NCI-H2171 (cell line): ENCODE data around the gene GFM2.
"Not testable (repeated sequence)": the region's sequence is repeated elsewhere in the genome, so short reads cannot be mapped to it uniquely, and the experiment has no call there.

ENCODE experiments used
- DNase-seq: peaks from one replicate; lab custom pipeline; 2025; lab: John Stamatoyannopoulos, UW

GFM2 gene

DNA sequence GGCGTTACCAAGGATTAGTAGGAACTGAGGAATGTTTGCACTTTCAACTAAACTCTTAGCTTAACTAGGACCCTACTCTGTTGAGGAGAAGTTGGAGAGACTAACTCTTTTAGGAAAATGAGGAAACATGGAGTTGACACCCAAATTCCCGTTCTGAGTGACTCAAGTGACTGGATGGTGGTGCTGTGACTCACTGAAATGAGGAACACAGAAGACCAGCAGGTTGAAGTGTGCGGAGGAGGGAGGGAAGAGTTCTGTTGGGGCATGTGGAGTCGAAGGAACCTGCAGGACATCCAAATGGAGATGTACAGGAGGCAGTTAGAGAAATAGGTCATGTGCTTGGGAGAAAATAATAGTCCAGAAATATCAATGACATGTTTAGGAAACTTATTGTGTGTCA lies 73.7 kb downstream of the GFM2 start:
- DNase-seq: no peak

DNA sequence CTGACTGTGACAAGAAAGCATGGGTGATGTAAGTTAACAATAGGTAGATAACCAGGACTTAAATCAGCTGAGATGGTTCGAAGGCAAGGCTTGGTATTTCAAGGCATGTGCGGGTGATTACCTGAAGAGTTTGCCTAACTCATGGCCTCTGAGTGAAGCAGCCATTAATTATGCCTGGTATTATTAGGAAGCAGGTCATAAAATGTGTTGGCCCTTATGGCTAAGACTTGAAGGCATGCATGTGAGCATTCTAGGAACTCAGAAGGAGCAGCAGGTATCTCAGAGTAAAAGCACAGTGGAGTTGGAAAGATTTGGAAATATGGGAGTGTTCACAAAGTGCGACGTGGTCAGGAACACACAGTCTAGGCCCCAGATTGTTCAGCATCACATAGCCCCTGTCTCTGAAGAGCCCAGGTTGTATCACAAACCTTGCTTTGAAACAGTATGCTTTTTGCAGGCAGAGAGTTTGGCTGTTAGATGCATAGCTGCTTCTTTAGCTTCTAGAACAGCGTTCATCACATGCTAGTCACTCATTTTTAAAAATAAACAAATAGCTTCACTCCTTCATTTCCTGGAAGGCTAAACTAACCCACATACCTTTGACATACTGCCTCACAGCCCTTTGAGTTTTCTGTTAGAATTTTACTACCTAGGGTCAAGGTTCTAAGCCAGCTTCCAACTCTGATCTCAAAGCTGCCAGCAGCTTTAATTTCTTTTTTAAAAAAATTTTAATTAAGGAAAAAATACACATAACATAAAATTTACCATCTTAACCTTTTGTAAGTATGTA lies 79.8 kb downstream of the GFM2 start:
- DNase-seq: no peak

DNA sequence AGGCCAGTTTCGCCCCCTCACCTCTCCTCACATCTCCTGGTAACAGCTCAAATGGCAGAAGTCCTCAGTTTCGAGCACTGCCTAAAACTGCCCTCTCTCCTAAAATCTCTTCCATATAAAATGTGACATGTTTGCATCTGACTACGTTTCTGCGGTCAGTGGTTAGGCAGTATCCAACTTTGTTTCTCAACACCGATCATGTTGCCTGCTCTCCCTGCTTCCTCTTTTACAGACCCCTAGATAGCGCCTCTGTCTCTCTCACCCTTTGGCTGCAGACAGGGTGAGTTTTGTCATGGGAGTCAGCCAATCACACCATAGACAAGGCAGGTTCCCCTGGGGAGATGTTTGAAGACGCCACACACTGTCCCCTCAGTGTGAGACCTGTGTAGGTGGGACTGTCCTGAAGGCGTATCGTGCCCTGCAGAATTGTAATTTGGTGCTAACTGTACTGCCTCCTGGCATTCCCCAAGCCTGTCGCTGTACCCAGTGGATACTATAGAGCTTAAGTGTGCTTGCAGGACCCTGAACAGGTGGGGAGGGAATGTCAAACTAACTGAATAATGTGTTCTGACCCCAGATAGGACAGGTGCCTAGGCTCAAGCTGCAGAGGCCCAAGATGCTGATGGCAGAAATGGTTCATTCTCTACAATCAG lies 80.8 kb downstream of the GFM2 start:
- DNase-seq: no peak

DNA sequence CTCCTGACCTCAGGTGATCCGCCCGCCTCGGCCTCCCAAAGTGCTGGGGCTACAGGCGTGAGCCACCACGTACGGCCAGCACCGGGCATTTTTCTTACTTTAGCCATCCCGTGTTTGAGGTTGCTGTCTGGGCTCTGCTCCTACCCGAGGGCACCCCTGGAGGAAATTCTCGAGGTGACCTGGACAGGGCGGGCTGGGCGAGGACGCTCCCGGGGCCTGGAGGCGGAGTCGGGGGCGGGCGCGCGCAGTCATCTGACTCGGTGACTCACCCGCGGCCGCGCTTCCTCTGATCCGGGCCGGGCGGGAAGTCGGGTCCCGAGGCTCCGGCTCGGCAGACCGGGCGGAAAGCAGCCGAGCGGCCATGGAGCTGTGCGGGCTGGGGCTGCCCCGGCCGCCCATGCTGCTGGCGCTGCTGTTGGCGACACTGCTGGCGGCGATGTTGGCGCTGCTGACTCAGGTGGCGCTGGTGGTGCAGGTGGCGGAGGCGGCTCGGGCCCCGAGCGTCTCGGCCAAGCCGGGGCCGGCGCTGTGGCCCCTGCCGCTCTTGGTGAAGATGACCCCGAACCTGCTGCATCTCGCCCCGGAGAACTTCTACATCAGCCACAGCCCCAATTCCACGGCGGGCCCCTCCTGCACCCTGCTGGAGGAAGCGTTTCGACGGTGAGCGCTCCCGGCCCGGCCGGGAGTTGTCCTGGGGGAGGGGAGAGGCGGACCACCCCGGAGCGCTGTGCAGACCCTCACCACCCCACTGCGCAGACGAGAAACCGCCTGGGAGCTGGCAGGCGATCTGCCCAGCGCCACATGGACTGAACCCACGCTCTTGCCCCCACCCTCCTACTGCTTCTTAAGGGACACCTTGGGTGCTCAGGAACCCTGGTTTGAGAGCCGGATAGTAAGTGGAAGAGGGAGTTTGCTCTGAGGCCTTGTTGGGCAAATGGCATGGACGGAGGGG lies 81.7 kb downstream of the GFM2 start, which contains the start of gene HEXB:
TSS of gene HEXB (plus strand) at position 334 of the 952 bp plus-strand sequence. CDS start at position 362, 28 bp downstream.
- peak; percentile 52 for DNase-seq

DNA sequence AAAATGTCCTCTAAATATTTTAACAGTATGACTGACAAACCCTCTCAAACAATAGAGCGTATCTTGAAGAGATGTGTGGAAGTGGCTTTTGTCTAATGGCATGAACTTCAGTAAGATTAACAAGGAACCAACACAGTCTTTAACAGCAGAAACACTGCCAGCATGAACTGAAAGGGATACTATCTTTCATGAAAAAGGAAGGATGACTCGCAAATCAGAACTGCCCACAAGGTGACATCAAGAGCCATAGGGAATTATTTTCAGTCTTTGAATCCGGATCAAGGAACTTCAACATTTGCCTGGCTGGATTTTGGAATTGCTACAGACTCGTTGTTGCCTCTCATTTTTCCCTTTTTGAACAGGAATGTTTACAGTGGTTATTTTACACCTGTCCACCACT lies 87.0 kb downstream of the GFM2 start:
- DNase-seq: no peak

DNA sequence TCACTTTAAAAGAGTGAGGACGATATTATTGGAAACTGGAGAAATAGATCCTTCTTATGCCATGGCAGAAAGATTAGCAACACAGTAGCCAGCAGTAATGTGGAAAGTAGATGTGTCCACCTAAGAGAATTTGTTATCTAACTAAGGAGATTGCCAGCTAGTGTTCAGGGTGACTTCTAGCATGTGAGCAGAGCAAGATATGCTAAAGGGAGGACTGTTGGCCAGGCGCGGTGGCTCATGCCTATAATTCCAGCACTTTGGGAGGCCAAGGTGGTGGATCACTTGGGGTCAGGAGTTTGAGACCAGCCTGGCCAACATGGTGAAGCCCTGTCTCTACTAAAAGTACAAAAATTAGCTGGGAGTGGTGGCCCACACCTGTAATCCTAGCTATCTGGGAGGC lies 87.6 kb downstream of the GFM2 start:
- DNase-seq: not testable (repeated sequence)

DNA sequence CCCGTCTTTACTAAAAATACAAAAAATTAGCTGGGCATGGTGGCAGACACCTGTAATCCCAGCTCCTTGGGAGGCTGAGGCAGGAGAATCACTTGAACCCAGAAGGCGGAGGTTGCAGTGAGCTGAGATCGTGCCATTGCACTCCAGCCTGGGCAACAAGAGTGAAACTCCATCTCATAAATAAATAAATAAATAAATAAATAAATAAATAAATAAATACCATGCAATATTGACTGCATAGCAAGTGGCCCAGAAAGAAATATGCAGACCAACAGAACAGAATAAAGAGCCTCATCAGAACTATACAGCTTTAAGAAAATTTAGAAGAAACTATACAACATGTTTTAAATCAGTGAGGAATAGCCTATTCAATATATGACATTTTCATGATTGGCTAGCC lies 88.8 kb downstream of the GFM2 start:
- not testable (repeated sequence) for DNase-seq

DNA sequence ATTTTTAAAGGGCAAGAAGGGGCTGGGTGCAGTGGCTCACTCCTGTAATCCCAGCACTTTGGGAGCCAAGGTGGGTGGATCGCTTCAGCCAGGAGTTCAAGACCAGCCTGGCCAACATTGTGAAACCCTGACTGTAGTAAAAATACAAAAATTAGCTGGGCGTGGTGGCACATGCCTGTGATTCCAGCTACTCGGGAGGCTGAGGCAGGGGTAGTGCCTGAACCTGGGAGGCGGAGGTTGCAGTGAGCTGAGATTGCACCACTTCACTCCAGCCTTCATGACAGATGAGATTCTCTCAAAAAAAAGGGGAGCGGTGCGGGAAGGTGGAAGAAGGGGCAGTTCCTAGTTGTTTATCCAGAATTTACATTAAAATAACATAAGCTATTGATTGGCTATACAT lies 90.5 kb downstream of the GFM2 start:
- DNase-seq: not testable (repeated sequence)

DNA sequence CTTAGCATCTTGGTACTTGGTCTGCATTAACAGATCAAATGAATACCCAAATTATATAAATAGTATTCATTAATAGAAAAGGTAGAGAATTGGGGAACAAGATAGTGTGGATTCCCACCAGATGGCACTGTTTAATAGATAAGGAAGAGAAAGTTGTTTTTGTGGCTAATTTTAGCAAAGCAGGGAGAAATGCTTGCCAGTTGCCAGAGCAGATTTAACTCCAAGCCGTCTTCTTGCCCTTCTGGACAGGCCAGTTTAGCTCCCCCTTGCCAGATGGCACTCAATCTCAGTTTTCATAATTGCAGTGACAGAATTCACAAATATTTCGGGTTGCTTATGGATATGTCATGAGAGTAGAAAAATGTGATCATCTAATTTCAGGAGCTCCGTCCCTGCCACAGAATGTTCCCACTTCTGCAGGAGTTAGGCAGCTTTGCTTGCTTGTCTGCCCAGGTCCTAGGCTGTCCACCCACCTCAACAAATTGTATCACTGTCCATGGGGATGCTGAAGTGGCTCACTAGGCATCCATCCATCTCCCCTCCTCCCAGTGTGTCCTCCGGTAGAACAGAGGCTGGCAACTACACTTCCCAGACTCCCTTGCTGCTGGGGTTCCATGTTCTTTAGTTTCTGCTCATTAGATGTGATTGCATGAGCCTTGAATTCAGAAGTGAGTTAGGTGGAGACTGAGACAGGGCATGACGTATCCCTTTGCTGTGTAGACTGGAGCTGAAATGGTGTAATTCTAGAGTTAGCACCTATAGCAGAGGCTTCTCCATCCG lies 93.7 kb downstream of the GFM2 start:
- DNase-seq: no peak

DNA sequence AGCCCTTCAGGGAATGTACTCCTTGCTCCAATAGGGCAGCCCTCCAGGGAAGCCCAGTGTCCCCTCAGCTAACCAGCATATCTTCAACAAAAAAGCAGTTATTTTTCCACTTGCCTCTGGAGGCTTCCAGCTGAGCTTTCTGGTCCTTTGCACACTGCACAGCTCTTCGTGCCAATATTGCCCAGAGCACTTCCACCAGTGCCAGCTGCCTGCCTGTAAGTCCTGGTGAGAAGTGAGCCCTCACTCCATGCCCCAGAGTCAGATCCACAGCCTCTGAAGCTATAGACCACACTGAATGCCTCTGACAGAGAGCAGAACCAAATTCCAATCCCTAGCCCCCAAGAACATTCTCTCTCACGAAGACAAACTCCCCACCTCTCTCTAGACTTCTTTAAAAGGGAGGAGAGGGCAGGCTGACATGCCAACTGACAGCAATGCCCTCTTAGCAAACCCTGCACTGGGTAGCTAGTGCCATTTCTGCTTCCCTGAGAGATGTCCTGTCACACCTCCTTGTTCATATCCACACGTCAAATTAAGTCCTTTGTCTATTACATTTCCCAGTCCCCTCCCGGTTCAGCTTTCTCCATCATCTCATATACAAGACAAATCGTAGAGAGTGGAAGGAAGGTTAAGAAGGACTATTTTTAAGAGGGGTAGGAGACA lies 94.6 kb downstream of the GFM2 start:
- DNase-seq: no peak
